ENCODE results near the gene OTX1.
"Not testable (repeated sequence)": the region's sequence is repeated elsewhere in the genome, so short reads cannot be mapped to it uniquely, and the experiment has no call there.

OTX1 gene

DNA sequence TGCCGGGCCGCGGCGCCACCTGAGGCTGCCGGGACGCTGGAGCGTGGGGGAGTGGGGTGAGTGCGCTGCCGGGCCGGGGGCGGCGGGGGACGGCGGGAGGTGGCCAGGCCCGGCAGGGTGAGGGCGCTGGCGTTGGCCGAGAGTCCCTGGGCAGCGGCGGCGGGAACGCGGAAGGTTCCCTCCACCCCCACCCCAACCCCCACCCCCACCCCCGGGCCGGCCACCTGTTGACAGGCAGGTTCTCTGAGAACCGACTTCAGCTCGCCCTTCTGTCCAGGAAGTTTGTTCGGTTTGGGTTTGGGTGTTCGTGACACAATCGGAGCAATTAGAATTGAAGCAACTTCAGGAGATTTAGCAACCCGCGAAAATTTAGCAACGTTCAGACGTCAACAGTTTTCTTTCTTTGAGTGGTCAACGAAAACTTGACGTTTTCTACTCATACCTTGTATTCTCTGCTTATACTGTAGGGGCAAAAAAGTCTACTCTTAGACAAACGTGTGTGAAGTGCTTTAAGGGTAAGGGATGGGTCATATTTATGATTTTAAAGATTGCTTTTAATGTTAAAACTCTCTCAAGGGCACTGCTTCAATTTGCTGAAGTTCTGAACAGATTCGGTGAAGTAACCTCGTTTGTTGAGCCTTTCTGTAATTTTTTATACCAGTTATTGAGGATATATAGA lies 9.3 kb downstream of the OTX1 start:
- DNase-seq, result no peak

DNA sequence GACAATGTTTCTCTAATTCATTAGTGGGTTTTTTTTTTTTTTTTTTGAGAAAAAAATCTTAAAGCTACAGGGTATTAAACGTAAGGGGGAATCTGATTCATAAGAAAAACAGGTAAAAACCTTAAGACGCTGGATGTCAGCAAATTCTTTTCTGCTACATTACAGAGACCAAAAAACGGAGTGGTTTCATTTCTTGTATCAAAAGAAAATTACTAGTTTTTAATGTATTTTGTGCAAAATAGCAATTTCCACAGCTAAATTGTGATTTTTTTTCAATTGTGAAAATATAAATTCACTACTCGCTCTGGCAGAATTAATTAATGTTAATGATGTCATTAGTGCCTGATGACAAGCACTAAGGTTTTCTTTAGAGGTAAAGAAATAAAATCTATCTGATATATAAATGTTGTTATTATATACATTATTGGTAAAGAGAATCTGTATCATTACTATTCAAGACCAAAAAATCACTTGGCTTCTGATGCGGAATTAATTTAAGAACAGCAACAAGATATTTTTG lies 9.9 kb downstream of the OTX1 start:
- no peak for DNase-seq

DNA sequence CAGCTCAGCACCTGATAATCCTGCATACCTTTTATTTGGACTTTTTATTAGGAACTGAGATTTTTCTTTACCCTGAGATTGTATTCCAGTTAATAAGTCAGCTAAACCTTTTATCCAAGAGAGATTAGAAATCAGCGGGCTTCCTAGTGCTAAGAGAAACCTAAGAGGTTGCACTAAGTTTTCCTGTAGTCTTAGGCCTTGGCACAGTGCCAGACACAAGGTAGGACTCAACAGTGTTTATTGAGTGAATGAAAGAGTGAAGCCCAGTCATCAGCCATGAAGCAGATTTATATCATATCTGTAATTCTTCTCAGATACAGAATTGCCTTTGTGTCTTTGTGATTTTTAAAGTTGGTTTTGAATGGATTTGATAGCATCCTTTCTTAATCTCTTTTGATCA lies 13.6 kb downstream of the OTX1 start:
- no peak for DNase-seq

DNA sequence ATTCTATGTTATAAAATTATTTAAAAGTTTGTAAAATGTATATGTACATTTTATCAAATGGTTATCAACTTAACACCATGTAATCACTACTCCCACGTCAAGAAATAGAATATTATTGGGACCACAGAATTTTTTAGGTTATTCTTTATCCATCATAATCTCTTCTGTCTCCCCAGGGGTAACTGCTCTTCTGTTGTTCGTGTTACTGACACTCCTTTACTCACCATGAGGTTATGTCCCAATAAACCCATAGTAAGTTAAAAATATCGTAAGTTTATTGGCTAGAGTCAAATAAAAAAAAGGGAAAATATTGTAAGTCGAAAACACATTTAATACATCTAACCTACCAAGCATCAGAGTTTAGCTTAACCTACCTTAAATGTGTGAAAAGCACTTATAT lies 14.0 kb downstream of the OTX1 start:
- DNase-seq, result no peak

DNA sequence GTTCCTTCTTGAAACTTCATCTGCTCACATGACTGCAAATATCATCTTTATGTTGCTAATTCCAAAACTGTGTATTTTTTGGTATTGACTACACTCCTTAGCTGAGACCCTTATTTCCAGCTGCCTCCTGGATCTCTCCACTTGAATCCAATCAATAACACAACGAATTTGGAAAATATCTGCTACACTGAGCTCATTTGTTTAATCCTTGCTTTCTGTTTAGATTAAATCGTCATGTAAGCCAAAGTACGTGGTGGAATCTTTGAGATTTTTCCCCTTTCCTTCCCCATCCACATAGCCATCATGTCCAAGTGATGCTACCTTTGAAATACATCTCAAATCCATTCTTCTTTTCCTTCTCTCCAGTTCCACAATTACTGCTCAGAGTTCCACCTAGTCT lies 15.6 kb downstream of the OTX1 start:
- no peak for DNase-seq

DNA sequence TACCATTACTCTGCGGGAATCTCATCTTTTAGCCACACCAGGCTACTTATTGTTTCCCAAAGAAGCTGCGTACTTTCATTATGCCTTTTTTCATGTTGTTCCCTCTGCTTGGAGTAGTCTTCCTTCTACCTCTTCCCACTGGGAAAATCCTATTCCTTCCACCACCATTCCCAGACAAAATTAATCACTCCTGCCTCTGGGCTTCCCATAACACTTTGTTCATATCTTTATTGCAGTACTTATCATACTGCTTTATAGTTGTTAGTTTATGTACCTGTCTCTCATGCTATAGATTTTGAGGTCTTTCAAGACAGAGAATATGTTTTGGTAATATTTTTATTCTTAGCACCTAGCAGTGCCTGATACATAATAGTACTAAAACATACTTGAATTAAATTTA lies 16.2 kb downstream of the OTX1 start:
- no peak for DNase-seq

DNA sequence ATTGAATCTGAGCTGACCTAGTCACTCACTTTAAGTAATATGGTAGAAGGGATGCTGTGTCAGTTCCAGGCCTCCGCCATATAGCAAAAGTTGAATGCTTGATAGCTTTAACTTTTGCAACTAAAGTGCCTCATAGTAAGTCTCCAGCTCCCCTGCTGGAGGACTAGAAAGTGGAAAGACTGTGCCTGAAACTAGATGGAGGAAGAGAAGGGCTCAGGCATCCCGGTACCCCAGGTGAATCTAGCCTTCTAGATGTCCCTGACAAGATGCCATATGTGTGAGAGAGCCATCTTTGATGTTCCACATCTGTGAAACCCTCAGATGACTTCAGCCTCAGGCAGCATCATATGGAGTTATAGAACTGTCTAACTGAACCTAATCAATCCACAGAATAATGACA lies 21.0 kb downstream of the OTX1 start:
- no peak for DNase-seq

DNA sequence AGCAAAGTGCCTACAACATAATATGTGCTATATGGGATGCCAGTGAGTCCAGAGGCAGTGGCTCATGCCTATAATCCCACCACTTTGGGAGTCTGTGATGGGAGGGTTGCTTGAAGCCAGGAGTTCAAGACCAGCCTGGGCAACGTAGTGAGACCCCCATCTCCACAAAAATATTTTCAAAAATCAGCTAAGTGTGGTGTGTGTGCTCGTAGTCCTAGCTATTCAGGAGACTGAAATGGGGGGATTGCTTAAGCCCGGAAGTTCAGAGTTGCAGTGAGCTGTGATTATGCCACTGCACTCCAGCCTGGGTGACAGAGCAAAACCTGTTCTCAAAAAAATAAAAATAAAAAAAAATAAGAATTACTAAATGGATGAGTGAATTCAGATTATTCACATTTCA lies 23.4 kb downstream of the OTX1 start:
- DNase-seq, result no peak

DNA sequence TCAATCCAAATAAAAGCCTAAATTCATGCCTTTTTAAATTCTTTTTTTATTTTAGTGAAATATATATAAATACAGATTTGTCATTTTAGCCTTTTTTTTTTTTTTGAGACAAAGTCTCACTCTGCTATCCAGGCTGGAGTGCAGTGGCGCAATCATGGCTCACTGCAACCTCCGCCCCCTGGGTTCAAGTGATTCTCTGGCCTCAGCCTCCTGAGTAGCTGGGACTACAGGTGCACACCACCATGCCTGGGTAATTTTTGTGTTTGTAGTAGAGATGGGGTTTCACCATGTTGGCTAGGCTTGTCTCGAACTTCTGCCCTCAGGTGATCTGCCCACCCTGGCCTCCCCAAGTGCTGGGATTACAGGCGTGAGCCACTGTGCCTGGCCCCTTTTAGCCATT lies 23.8 kb downstream of the OTX1 start:
- DNase-seq, result not testable (repeated sequence)

DNA sequence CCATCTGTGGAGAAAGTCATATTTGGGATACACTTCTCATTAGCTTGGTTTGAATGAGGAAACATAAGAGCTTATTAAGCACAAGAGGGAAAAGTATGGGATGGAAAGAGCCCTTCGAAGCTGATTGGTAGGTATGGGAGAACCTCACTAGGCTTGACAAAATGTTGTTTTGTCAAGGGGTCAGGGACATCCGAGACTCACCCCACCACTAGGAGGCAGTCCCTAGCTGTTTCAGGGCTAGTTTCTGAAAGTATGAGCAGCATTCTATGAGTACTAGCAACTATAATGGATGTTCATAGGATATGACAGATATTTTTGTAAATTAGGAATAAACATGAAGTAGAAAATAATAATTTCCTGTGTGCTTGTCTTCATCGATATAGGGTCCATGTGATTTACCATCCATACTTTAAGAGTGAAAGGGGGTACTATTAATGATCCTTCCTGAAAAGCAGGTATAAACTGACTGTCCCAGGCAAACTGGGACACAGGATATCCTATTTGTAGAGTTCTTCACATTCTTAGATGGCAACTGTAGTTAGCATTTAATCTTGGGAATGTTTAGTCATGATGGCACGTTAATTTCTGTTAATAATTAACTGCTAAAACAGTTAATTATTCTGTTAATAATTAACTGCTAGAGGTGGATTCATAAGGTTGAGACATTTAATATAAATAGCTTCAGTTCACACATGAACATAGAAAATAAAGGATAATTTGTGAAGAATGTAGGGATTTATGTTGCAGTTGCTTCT lies 28.4 kb downstream of the OTX1 start:
- DNase-seq, result no peak

DNA sequence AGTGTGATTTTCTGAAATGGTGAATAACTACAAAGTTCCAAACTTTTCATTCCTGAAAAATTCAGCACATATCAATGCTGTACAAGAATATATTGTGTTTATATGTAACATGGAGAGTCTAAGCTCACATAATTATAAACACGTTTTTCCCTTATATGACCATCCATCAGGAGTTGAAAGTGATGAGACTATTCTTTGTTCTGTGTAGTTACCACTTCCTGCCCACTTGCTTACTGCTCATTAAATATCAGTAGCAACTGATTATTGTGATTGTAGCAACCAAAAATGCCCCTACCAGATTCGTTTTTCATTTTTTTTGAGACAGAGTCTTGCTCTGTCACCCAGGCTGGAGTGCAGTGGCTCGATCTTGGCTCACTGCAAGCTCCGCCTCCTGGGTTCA lies 30.8 kb downstream of the OTX1 start:
- DNase-seq, result no peak

DNA sequence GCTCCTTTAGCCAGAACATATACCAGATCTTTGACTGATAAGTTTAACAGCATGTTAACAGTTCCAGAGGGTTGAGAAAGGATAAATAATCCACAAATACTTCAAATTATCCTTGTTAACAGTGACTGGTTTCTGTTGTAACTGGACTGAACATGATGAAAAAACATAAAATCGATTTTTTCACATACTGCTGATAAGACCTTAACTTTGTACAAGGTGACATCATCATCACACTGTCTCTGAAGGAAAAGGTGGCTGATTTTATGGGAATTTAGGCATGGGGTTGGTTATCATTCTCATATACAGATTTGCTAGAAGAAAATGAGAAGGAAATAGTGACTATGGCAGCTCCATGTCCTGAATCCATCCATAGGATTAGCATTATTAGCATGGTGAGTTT lies 36.1 kb downstream of the OTX1 start:
- DNase-seq, result no peak

DNA sequence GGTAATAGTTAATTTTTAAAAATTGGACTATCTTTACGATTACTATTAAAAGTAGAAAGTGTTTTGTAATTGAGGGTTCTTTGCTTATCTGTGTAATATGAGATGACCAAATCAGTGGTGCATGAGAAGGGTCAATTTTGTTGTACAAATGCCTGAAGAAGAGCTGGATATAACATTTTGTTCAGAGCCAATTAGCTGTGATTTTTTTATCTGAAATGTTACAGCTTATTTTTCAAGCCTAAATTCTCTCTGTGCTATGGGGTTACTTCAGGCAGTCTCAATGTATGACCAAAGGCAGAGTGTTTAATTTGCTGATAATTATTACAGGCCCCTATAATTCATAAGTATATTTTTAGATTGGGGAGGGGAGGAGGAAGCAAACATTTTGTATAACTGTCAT lies 41.8 kb downstream of the OTX1 start:
- DNase-seq, result no peak

DNA sequence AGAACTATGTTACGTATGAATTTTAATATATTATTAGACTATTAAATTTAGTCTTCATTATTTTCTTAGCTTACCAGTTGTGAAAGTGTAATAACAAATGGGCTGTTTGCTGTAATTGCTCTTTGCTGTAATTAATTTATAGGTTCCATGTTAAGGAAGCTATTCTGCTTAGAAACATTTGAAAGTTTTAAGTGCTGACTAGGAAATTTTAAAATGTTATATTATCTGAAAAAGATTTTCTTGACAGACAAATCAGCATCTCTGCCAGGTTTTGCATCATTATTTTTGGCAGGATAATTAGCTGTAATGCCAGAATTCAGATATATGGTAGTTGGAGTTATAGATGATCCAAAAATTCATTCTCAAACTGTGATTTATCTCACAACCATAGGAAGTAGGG lies 42.2 kb downstream of the OTX1 start:
- no peak for DNase-seq

DNA sequence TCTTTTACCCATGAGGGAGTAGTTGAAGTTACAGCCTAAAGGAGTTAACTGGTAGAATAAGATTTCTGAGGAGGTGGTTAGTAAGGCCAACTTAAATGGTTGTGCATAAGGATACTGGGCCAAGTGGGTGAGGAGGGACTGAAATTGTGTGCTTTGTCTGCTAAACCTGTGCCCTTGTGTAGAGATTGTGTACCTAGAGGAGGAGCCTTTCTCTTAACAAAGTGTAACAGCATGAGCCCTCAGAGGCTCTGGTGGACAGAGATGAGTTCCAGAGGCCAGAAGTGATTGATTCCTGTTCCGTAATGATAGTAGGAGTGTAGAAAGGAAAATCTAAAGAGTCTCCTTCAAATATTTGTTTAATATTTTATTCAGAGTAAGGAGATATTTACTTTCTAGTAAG lies 42.9 kb downstream of the OTX1 start:
- no peak for DNase-seq

DNA sequence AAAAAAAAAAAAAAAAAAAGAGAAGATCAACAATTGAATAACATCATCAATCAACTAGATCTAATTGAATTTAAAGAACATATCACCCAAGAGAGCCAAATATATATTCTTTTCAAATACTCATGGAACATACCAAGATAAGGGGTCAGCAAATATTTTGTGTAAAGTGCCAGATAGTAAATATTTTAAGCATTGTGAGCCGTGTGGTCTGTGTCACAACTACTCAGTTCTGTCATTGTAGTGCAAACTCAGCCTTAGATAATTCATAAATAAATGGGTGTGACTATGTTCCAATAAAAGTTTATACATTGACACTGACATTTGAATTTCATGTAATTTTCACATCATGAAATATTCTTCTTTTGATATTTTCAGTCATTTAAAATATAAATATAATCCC lies 45.9 kb downstream of the OTX1 start:
- DNase-seq, result no peak

DNA sequence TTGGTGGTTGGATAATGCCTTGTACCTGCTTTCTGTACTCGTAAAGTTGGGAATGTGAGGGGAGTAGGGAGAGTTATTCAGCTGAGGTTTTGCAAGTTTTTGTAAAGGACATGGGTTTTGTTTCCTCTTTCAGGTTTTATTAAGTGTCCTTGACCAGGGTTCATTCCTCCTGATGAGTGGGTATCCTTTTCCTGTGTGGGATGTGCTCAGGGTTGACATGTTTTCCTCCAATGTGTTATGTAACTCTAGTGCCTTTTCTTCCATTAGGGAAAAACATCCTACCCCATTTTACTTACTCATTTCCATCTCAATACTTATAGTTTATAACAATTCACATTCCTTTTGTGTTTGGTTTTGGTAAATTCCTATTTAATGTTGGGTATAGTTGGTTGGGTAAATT lies 48.4 kb downstream of the OTX1 start:
- DNase-seq, result no peak

DNA sequence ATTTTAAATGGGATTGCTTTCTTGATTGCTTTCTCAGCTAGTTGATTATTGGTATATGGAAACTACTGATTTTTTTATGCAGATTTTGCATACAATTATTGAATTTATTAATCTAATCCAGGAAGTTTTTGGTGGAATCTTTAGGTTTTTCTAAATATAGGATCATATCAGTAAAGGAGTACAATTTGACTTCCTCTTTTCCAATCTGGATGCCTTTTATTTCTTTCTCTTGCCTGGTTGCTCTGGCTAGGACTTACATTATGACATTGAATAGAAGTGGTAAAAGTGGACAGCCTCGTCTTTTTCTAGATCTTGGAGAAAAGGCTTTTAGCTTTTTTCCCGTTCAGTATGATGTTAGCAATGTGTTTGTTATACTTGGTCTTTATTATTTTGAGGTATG lies 51.3 kb downstream of the OTX1 start:
- DNase-seq, result no peak

DNA sequence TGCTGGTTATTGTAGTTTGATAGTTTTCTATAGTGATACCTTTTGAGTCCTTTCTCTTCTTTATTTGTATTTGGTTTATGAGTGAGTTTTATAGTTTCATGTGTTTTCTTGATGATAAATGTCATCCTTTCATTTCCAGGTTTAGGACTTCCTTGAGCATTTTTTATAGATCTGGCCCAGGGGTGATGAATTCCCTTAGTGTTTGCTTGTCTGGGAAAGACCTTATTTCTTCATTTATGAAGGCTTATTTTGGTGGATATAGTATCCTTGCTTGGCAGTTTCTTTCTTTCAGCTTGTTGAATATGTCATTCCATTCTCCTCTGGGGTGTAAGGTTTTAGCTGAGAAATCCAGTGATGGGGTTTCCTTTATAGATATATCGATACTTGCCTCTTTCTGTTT lies 53.9 kb downstream of the OTX1 start:
- DNase-seq, result no peak
